Naive thymus-derived CD4-positive, alpha-beta T cell (primary cell): Measurements from ENCODE around the gene MAP3K7. TPM values are rescaled to one million over a fixed set of nuclear protein-coding genes. Genes with fewer than 3 reads are reported as not detected.

Source experiments
- ATAC-seq: fragments of 150-1000 bp; cut with Tn5 transposase; 2 replicates; pipeline ENCODE4 v1.10.0; 2021; ENCODE audit warnings: mild to moderate bottlenecking, moderate library complexity
- CTCF ChIA-PET: fragments of 350-600 bp; sonication (Branson Sonifier 250); formaldehyde crosslinking; loops from one replicate; lab custom pipeline; 2021; ENCODE audit warnings: antibody characterized with exemption; lab: Charles Lee
- POLR2A ChIA-PET: fragments of 350-600 bp; sonication (Branson Sonifier 250); formaldehyde crosslinking; loops from one replicate; lab custom pipeline; 2021; ENCODE audit warnings: antibody characterized with exemption, inconsistent platforms; lab: Charles Lee
- DNase-seq, 9 donors: peaks; one replicate each; pipeline versions ENCODE4 v3.0.0 to v3.0.0-alpha.2; 2020 to 2022; ENCODE audit warnings: mixed read lengths in 1 of 9
- H3K27ac ChIP-seq: one replicate; pipeline ENCODE4 v1.7.0; 2013; ENCODE audit warnings: mild to moderate bottlenecking, low read depth, low read length, moderate library complexity
- H3K27me3 ChIP-seq, 2 donors: one replicate each; pipeline ENCODE4 v1.7.0; 2013; ENCODE audit warnings: low read length in 2 of 2, mild to moderate bottlenecking in 2 of 2, moderate library complexity in 2 of 2; ENCODE audit not compliant: control insufficient read depth in 2 of 2, insufficient read depth in 2 of 2
- H3K36me3 ChIP-seq, 3 experiments: 1 replicate in 2 of 3; 2 replicates in 1 of 3; pipeline ENCODE4 v1.7.0; 2013; ENCODE audit warnings: low read length in 3 of 3, mild to moderate bottlenecking in 3 of 3, moderate library complexity in 1 of 3; ENCODE audit not compliant: insufficient read depth in 3 of 3, control insufficient read depth in 2 of 3
- H3K4me1 ChIP-seq, 2 donors: one replicate each; pipeline ENCODE4 v1.7.0; 2013; ENCODE audit warnings: low read length in 2 of 2, mild to moderate bottlenecking in 2 of 2, moderate library complexity in 1 of 2; ENCODE audit not compliant: control insufficient read depth in 2 of 2, insufficient read depth in 2 of 2
- H3K4me3 ChIP-seq: 2 replicates; pipeline ENCODE4 v1.7.0; 2013; ENCODE audit warnings: mild to moderate bottlenecking, low read length
- H3K9me3 ChIP-seq, 3 experiments: 1 replicate in 2 of 3; 2 replicates in 1 of 3; pipeline ENCODE4 v1.7.0; 2013; ENCODE audit warnings: low read length in 3 of 3; ENCODE audit not compliant: control insufficient read depth in 2 of 3
- H3K27ac Mint-ChIP-seq, 9 donors: one replicate each; pipeline ENCODE4 v1.8.0; 2020 to 2022; ENCODE audit warnings: mixed read lengths in 9 of 9, mild to moderate bottlenecking in 8 of 9, moderate library complexity in 5 of 9, inconsistent platforms in 2 of 9
- H3K27me3 Mint-ChIP-seq, 5 donors: one replicate each; pipeline ENCODE4 v1.8.0; 2021 to 2022; ENCODE audit warnings: mixed read lengths in 5 of 5, mild to moderate bottlenecking in 1 of 5
- H3K36me3 Mint-ChIP-seq, 5 donors: one replicate each; pipeline ENCODE4 v1.8.0; 2020 to 2022; ENCODE audit warnings: mixed read lengths in 5 of 5, mild to moderate bottlenecking in 3 of 5, inconsistent platforms in 1 of 5
- H3K4me1 Mint-ChIP-seq, 7 donors: one replicate each; pipeline ENCODE4 v1.8.0; 2020 to 2022; ENCODE audit warnings: mixed read lengths in 7 of 7, mild to moderate bottlenecking in 3 of 7, inconsistent platforms in 1 of 7
- H3K4me3 Mint-ChIP-seq, 10 donors: one replicate each; pipeline ENCODE4 v1.8.0; 2020 to 2022; ENCODE audit warnings: mild to moderate bottlenecking in 10 of 10, mixed read lengths in 10 of 10, moderate library complexity in 6 of 10, inconsistent platforms in 2 of 10
- H3K9me3 Mint-ChIP-seq, 11 donors: one replicate each; pipeline ENCODE4 v1.8.0; 2020 to 2022; ENCODE audit warnings: mixed read lengths in 11 of 11, mild to moderate bottlenecking in 4 of 11, inconsistent platforms in 1 of 11, moderate library complexity in 1 of 11
- intact Hi-C, 2 donors: fragments of 100-400 bp; cut with micrococcal nuclease; formaldehyde crosslinking; loops; one replicate each; pipeline ENCODE4 v1.15.1; 2023
- polyA plus RNA-seq, 2 donors: library from polyadenylated mRNA; unstranded; fragments of 300-500 nt; fragmentation: Illumina TruSeq; gene quantifications; one replicate each; pipeline ENCODE4 v1.2.3, GENCODE V29; 2021
- total RNA-seq, 6 experiments: library from RNA in 5 of 6; stranded (reverse) in 5 of 6; gene quantifications; 1 replicate in 5 of 6; 2 replicates in 1 of 6; pipeline ENCODE4 v1.2.3 and lab custom pipeline; 2021 to 2026

MAP3K7 gene
- total and polyA plus RNA-seq, 7 experiments from 2014 or later, result 15.8 to 38.5 (median 25.4) TPM

GRCh38 chr6:90472716-90473115 is 114.2 kb downstream of the MAP3K7 start:
- peaks cover 22 to 34% of the 10 kb centered on the region in 2 donors for H3K4me1 ChIP-seq
- Mint-ChIP-seq H3K4me1 (peaks cover 20 to 96% (median 47%) of the 10 kb centered on the region in 7 donors), H3K36me3 (peaks cover 0 to 10% (median 0%) of the 10 kb centered on the region in 5 donors), H3K27me3 (peaks cover 0 to 2% (median 0%) of the 10 kb centered on the region in 5 donors), H3K9me3 (no peaks in the 10 kb centered on the region), H3K27ac (peak overlapping the region in 4 of 9 donors; percentile 28 to 90 (median 62)), H3K4me3 (peak overlapping the region; percentile 50 to 72 (median 69))
- ATAC-seq (peak; percentile 51), DNase-seq (peak in 6 of 9 donors; percentile 33 to 50 (median 37))
- CTCF ChIA-PET, result interaction anchor here (0.8 to 1.3 kb wide), 2 partner anchors 80 to 532 kb away, joined by 3 to 4 read pairs; no protein-coding TSS in a partner anchor
- H3K9me3 ChIP-seq, result no peaks in the 10 kb centered on the region
- H3K4me3 ChIP-seq, result peak overlapping the region; percentile 21
- intact Hi-C loops, result loop anchor here (1.0 to 10.0 kb wide), 9 partner anchors 9 to 1118 kb away; partner anchors contain the start of genes CASP8AP2 (in 1 of the 2) and UBE2J1 (in 1 of the 2)
- POLR2A ChIA-PET, result interaction anchor here (0.6 to 1.3 kb wide), 2 partner anchors 221 to 532 kb away, joined by 3 to 4 read pairs; no protein-coding TSS in a partner anchor
- no peak overlapping the region for H3K27ac ChIP-seq
- no peaks in the 10 kb centered on the region for H3K36me3 ChIP-seq
- H3K27me3 ChIP-seq, result no peaks in the 10 kb centered on the region

GRCh38 chr6:90471263-90471662 is 115.6 kb downstream of the MAP3K7 start:
- Histone ChIP-seq H3K36me3 (no peaks in the 10 kb centered on the region), H3K27me3 (no peaks in the 10 kb centered on the region), H3K4me3 (no peak overlapping the region), H3K4me1 (peaks cover 22 to 34% of the 10 kb centered on the region in 2 donors), H3K9me3 (no peaks in the 10 kb centered on the region), H3K27ac (no peak overlapping the region)
- DNase-seq (no peak), ATAC-seq (no peak)
- CTCF ChIA-PET, result interaction anchor here (1.0 to 1.7 kb wide), 4 partner anchors 8 to 531 kb away, joined by 3 to 6 read pairs (median 3); no protein-coding TSS in a partner anchor
- H3K4me3 Mint-ChIP-seq, result peak overlapping the region in 4 of 10 donors; percentile 1 to 69 (median 17)
- intact Hi-C loops, result loop anchor here in 1 of 2 donors (5.0 to 10.0 kb wide), 3 partner anchors 59 to 1116 kb away; partner anchors contain the start of genes CASP8AP2 and UBE2J1
- peaks cover 0 to 10% (median 0%) of the 10 kb centered on the region in 5 donors for H3K36me3 Mint-ChIP-seq
- H3K4me1 Mint-ChIP-seq, result peaks cover 20 to 95% (median 51%) of the 10 kb centered on the region in 7 donors
- H3K9me3 Mint-ChIP-seq, result no peaks in the 10 kb centered on the region
- POLR2A ChIA-PET, result interaction anchor here (1.2 to 1.3 kb wide), 2 partner anchors 186 to 531 kb away, joined by 3 to 4 read pairs; no protein-coding TSS in a partner anchor
- H3K27me3 Mint-ChIP-seq, result peaks cover 0 to 2% (median 0%) of the 10 kb centered on the region in 5 donors
- H3K27ac Mint-ChIP-seq, result peak overlapping the region in 1 of 9 donors; percentile 62

- Histone ChIP-seq H3K4me1 (peaks cover 22 to 34% of the 10 kb centered on the region in 2 donors), H3K27me3 (no peaks in the 10 kb centered on the region), H3K36me3 (no peaks in the 10 kb centered on the region), H3K27ac (no peak overlapping the region), H3K9me3 (no peaks in the 10 kb centered on the region), H3K4me3 (no peak overlapping the region)
- Mint-ChIP-seq H3K4me1 (peaks cover 20 to 94% (median 60%) of the 10 kb centered on the region in 7 donors), H3K36me3 (peaks cover 0 to 10% (median 0%) of the 10 kb centered on the region in 5 donors), H3K4me3 (no peak overlapping the region), H3K27ac (no peak overlapping the region), H3K27me3 (peaks cover 0 to 2% (median 0%) of the 10 kb centered on the region in 5 donors), H3K9me3 (no peaks in the 10 kb centered on the region)
- intact Hi-C loops, result loop anchor here in 1 of 2 donors (5.0 to 10.0 kb wide), 3 partner anchors 58 to 1115 kb away; partner anchors contain the start of genes CASP8AP2 and UBE2J1
- DNase-seq (no peak), ATAC-seq (no peak)
- CTCF ChIA-PET, result interaction anchor here (1.7 kb wide), 1 partner anchor 529 kb away, joined by 6 read pairs; no protein-coding TSS in a partner anchor
- POLR2A ChIA-PET, result interaction anchor here (0.6 to 1.7 kb wide), 4 partner anchors 10 to 71 kb away, joined by 3 to 4 read pairs (median 4); no protein-coding TSS in a partner anchor
Measured at GRCh38 chr6:90469906-90470305, 117.0 kb downstream of the MAP3K7 start.

- Mint-ChIP-seq H3K36me3 (peaks cover 0 to 10% (median 0%) of the 10 kb centered on the region in 5 donors), H3K27me3 (peaks cover 0 to 2% (median 0%) of the 10 kb centered on the region in 5 donors), H3K4me1 (peaks cover 17 to 91% (median 63%) of the 10 kb centered on the region in 7 donors), H3K9me3 (no peaks in the 10 kb centered on the region), H3K27ac (no peak overlapping the region), H3K4me3 (peak overlapping the region in 1 of 10 donors; percentile 19)
- Histone ChIP-seq H3K9me3 (no peaks in the 10 kb centered on the region), H3K4me1 (peaks cover 30% of the 10 kb centered on the region in 2 donors), H3K4me3 (no peak overlapping the region), H3K36me3 (no peaks in the 10 kb centered on the region), H3K27ac (no peak overlapping the region), H3K27me3 (no peaks in the 10 kb centered on the region)
- intact Hi-C loops, result no loop called here
- ChIA-PET POLR2A (interaction anchor here (1.3 to 1.7 kb wide), 2 partner anchors 8 to 12 kb away, joined by 3 to 4 read pairs; no protein-coding TSS in a partner anchor), CTCF (interaction anchor here (1.1 kb wide), 1 partner anchor 12 kb away, joined by 3 read pairs; no protein-coding TSS in a partner anchor)
- ATAC-seq (no peak), DNase-seq (no peak)
Measured at GRCh38 chr6:90468859-90469258, 118.0 kb downstream of the MAP3K7 start.

GRCh38 chr6:90468080-90468479 is 118.8 kb downstream of the MAP3K7 start:
- Mint-ChIP-seq H3K4me3 (no peak overlapping the region), H3K27me3 (peaks cover 0 to 2% (median 0%) of the 10 kb centered on the region in 5 donors), H3K27ac (no peak overlapping the region), H3K36me3 (peaks cover 0 to 13% (median 0%) of the 10 kb centered on the region in 5 donors), H3K4me1 (peaks cover 19 to 91% (median 63%) of the 10 kb centered on the region in 7 donors), H3K9me3 (no peaks in the 10 kb centered on the region)
- Histone ChIP-seq H3K4me3 (no peak overlapping the region), H3K4me1 (peaks cover 32 to 33% of the 10 kb centered on the region in 2 donors), H3K27ac (no peak overlapping the region), H3K9me3 (no peaks in the 10 kb centered on the region), H3K36me3 (no peaks in the 10 kb centered on the region), H3K27me3 (no peaks in the 10 kb centered on the region)
- ChIA-PET CTCF (no interaction called here), POLR2A (no interaction called here)
- DNase-seq, result peak in 1 of 9 donors; percentile 54
- intact Hi-C loops, result no loop called here
- no peak for ATAC-seq

GRCh38 chr6:90467546-90467945 is 119.3 kb downstream of the MAP3K7 start:
- intact Hi-C loops, result no loop called here
- POLR2A ChIA-PET, result no interaction called here
- Histone ChIP-seq H3K27ac (no peak overlapping the region), H3K4me3 (no peak overlapping the region), H3K27me3 (no peaks in the 10 kb centered on the region), H3K9me3 (no peaks in the 10 kb centered on the region), H3K4me1 (peaks cover 30% of the 10 kb centered on the region in 2 donors), H3K36me3 (no peaks in the 10 kb centered on the region)
- ATAC-seq (no peak), DNase-seq (no peak)
- peaks cover 23 to 90% (median 62%) of the 10 kb centered on the region in 7 donors for H3K4me1 Mint-ChIP-seq
- H3K9me3 Mint-ChIP-seq, result no peaks in the 10 kb centered on the region
- H3K4me3 Mint-ChIP-seq, result no peak overlapping the region
- peaks cover 0 to 2% (median 0%) of the 10 kb centered on the region in 5 donors for H3K27me3 Mint-ChIP-seq
- CTCF ChIA-PET, result no interaction called here
- peaks cover 0 to 15% (median 0%) of the 10 kb centered on the region in 5 donors for H3K36me3 Mint-ChIP-seq
- peak overlapping the region in 1 of 9 donors; percentile 14 for H3K27ac Mint-ChIP-seq
